OCI-LY7 (cell line): Measurements from ENCODE around the gene EIPR1.

ENCODE experiments used
- CTCF ChIP-seq: fragments of 200-600 bp; sonication (generic); conservative IDR thresholded peaks from 2 replicates; pipeline ENCODE4 v1.5.1; 2014; ENCODE audit warnings: mild to moderate bottlenecking, antibody characterized with exemption, low read length, moderate library complexity, mixed read lengths
- EZH2phosphoT487 ChIP-seq: fragments of 200-600 bp; sonication (generic); IDR thresholded peaks from 2 replicates; pipeline ENCODE4 v1.6.1; 2018; ENCODE audit warnings: low read depth, borderline replicate concordance, mild to moderate bottlenecking, mixed run types, antibody characterized with exemption, low read length, moderate library complexity, mixed read lengths

DNA sequence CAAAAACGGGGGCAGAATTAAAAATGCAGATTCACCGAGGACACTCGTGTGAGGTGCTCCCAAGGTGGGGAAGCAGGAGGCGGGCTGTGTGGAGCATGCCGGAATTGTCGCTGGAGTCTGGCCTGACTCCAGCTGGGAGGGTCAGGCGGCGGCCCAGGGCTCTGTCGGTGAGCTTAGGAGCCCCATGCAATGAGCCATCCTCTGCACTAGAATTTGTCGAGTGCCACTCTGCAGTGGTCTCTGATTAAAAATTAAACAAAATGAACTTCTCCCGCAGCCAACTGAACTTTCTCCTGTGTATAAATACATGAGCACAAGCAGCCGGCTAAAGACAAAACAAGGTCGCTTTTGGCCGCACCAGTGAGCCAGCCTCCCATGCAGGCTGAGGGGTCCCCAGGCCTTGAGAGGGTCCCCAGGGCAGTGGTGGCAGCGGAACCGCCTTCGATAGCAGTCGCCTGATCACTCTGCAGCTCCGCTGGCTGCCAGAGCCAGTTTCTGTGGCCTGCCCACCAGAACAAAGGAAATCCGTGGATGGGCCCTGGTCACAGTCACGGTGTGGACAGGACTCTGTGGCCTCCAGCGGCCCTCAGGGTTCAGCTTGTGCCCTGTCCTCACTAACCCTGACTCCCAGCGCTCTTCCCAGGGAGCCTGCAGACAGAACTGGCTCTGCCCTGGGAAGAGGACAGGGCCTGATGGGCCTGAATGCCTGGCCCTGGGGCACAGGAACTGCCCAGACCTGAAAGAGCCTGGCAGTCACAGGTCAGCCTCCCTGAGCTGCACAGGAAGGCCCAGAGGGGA, 201.3 kb downstream of the EIPR1 start:
- TF ChIP-seq CTCF (no peak), EZH2phosphoT487 (no peak)
